Stomach smooth muscle (tissue), 2 donors: Measurements from ENCODE around the gene NT5DC2.

Experiments
- H3K27ac ChIP-seq: one replicate; pipeline ENCODE4 v1.7.0; 2013; ENCODE audit warnings: mild to moderate bottlenecking, low read length, inconsistent platforms
- H3K27me3 ChIP-seq, 2 donors: one replicate each; pipeline ENCODE4 v1.7.0; 2013; ENCODE audit warnings: low read length in 2 of 2; ENCODE audit not compliant: insufficient read depth in 2 of 2, control insufficient read depth in 1 of 2
- H3K36me3 ChIP-seq, 2 donors: one replicate each; pipeline ENCODE4 v1.7.0; 2013; ENCODE audit warnings: low read length in 2 of 2; ENCODE audit not compliant: control insufficient read depth in 2 of 2, insufficient read depth in 2 of 2
- H3K4me1 ChIP-seq: one replicate; pipeline ENCODE4 v1.7.0; 2013; ENCODE audit warnings: low read length; ENCODE audit not compliant: control insufficient read depth, insufficient read depth
- H3K4me3 ChIP-seq, 2 donors: one replicate each; pipeline ENCODE4 v1.7.0; 2013; ENCODE audit warnings: low read length in 2 of 2
- H3K9ac ChIP-seq, 2 donors: one replicate each; pipeline ENCODE4 v1.7.0; 2013; ENCODE audit warnings: low read length in 2 of 2, mild to moderate bottlenecking in 1 of 2
- H3K9me3 ChIP-seq, 2 donors: one replicate each; pipeline ENCODE4 v1.7.0; 2013; ENCODE audit warnings: low read length in 2 of 2; ENCODE audit not compliant: control insufficient read depth in 2 of 2
- donor health status: healthy.
- donor health status: Pancreatic carcinoma.

NT5DC2 gene

DNA sequence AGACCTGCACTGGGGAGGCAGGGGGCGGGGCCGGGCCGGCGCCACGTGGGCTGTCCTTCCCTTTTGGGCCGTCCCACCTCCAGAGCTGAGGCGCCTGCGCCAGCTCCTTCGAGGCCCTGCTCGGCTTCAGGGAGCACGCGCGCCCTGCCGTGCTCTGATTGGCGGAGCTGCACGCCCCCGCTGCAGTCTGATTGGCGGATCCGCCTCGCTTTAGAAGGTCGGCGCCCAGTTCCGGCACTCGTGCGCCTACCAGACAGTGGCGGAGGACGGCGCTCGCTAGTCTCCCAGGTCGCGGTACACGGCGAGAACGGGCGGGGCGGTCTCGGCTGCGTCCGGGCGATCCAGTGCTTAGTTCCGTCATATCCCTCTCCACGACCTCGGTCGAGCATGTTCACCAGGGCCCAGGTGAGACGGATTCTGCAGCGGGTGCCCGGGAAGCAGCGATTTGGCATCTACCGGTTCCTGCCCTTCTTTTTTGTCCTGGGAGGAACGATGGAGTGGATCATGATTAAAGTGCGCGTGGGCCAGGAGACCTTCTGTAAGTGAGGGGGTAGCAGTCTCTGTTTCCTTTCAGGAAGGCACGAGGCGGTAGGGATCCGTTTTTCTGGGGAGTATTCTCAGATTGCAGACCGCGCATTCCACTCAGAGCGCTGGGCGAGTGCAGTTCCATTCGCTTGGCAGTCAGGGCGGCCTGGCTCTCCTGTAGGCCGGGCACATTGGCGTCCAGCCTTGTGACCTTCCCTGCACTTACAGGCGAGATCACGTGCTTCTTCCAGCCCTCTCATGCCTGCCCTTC lies 2.9 kb upstream of the NT5DC2 start, which contains the start of gene UQCC5:
TSS of gene UQCC5 (plus strand) at position 237 of the 796 bp plus-strand sequence. CDS start at position 388, 151 bp downstream.
- Histone ChIP-seq H3K9me3 (no peaks in the 10 kb centered on the region), H3K36me3 (peaks cover 0 to 10% of the 10 kb centered on the region in 2 donors), H3K4me1 (peaks cover 49% of the 10 kb centered on the region), H3K27me3 (no peaks in the 10 kb centered on the region), H3K4me3 (peak within 1 kb of the TSS; percentile 75 to 96), H3K9ac (peak within 1 kb of the TSS; percentile 70 to 93), H3K27ac (peak within 1 kb of the TSS; percentile 88)

DNA sequence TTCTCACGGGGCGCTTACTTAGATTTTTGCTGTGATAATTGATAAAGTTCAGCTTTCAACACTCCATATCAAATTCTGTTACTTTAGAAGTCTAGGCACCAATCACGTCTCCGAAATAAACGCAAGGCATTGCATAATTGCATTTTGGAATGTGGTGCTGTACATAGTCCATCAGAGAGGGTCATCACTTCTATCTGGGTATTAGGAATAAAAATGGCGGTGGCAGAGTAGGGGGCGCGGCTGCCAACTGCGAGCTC lies 2.4 kb upstream of the NT5DC2 start:
- peaks cover 0 to 9% of the 10 kb centered on the region in 2 donors for H3K36me3 ChIP-seq
- no peaks in the 10 kb centered on the region for H3K27me3 ChIP-seq
- H3K4me3 ChIP-seq, result peak overlapping the region; percentile 27 to 31
- no peaks in the 10 kb centered on the region for H3K9me3 ChIP-seq
- no peak overlapping the region for H3K9ac ChIP-seq
- H3K27ac ChIP-seq, result no peak overlapping the region
- H3K4me1 ChIP-seq, result peaks cover 49% of the 10 kb centered on the region

DNA sequence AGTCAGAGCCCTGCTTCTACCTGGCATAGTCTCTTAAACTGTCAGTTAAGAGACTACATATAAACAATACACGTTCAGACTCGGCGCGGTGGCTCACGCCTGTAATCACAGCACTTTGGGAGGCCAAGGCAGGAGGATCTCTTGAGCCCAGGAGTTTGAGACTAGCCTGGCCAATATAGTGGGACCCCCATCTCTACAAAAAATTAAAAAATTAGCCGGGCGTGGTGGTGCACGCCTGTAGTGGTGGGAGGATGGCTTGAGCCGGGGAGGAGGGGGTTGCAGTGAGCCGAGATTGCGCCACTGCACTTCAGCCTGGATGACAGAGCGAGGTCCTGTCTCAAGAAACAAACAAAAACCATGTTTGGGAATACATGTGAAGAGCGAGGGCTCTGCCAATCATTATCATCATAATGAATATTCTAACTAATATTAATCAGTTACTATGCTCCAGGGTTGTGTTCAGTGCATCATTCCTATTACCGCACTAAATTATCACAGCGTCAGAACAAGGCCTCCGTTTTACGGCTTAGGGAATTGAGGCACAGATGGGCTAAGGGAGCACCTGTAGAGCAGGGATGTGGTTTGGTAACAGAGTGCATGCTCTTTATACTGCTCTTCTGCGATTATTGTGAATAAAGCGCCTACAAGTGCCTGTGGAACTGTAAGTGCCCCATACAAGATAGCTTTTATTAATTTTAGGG lies 1.9 kb upstream of the NT5DC2 start:
- peak overlapping the region; percentile 27 to 31 for H3K4me3 ChIP-seq
- no peak overlapping the region for H3K9ac ChIP-seq
- H3K4me1 ChIP-seq, result peaks cover 49% of the 10 kb centered on the region
- no peak overlapping the region for H3K27ac ChIP-seq
- H3K9me3 ChIP-seq, result no peaks in the 10 kb centered on the region
- no peaks in the 10 kb centered on the region for H3K27me3 ChIP-seq
- peaks cover 0 to 4% of the 10 kb centered on the region in 2 donors for H3K36me3 ChIP-seq

DNA sequence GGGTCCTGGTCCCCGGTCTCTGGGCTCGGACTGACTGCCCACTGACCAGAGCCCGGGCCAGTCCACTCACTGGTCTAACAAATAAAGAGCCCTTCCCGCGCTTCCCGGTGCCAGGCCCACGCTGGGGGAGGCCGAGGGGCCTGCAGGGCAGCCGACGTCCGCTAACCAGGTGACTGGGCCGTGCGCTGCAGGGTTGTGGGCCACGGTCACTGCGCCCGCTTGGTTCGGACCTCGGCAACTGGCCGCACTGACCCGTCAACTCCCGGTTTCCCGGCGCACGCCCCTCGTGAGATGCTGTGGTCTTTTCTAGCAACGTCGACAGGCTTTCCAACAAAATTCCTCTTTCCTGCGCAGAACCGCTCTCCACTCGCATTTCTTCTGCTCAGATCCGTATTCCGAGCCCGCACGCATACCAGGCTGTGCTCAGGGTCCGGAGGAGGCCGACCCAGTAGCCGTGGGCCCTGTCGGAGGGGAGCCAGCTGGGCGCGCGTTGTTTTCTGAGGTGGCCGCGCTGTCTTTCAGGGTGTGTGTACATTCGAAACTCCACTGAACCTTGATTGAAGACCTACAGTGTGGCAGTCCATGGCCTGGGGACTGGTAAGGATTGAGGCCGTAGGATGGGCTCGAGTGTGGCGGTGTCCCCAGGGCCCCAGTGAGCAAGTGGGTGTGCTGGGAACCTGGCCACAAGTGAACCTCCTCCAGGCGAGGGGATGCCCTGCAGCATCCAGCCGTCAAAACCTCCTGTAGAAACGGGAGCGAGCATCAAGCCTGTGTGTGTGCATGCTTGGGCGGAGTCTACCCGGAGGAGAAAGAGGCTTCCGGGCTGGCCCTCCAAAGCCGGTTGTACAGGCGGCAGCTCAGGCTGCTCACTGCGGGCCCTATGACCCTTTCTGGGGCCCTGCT lies 875 bp upstream of the NT5DC2 start:
- H3K9ac ChIP-seq, result peak overlapping the region; percentile 30 to 55
- no peaks in the 10 kb centered on the region for H3K27me3 ChIP-seq
- peaks cover 49% of the 10 kb centered on the region for H3K4me1 ChIP-seq
- peak overlapping the region; percentile 41 for H3K27ac ChIP-seq
- no peaks in the 10 kb centered on the region for H3K36me3 ChIP-seq
- peak overlapping the region; percentile 44 to 74 for H3K4me3 ChIP-seq
- H3K9me3 ChIP-seq, result no peaks in the 10 kb centered on the region

DNA sequence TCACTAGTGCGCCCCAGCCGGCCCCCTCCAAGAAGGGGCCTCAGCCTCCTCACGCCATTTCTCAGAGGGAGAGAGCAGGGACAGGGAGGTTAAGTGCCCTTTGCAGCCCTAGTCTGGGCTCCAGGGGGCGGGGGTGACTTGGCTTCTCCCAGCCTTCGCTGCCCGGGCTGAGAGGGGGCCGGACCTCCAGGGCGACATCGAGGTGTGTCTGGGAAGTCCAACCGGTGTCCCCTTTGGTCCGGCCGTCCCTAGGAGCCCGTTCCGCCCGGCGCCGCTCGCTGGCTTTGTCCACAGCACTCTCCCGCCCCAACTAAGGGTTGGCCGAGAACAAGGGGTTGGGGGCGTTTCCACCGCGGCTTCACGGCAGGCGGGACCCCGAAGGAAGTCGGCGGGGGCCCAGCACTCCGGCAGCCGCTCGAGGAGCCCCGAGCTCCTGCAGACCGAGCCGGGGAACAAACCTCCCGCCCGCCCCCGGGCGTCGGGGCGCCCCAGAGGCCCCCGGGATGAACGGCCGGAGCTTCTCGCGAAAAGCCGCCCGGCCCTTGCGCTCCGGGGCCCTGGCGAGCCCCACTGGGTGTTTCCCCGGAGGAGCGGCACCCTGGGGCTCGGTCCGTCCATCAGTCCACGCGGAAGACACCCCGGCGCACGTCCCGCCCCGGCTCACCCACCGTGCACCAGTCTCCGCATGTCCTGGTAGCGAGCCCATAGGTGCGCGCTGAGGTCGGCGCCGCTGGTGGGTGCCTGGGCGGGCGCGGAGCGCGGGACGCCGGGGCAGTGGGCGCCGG lies 627 bp downstream of the NT5DC2 start:
- Histone ChIP-seq H3K4me3 (peak overlapping the region; percentile 5 to 69), H3K36me3 (peaks cover 0 to 2% of the 10 kb centered on the region in 2 donors), H3K4me1 (peaks cover 35% of the 10 kb centered on the region), H3K27ac (no peak overlapping the region), H3K9me3 (no peaks in the 10 kb centered on the region), H3K9ac (no peak overlapping the region), H3K27me3 (no peaks in the 10 kb centered on the region)

DNA sequence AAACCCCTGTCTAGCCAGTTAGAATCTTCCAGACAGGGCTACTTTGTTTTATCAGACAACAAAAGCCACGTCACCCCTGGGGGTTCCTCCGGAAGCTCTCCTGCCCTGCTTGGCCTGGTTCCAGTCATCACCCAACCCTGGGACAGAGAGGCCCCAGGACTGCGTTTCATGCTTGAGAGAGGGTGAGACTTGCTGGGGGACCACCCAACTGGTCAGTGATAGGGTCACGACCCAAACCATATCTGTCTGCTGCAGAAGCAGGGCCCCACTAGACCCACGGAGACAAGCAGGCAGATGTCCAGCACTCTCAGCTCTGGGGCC lies 1.2 kb downstream of the NT5DC2 start:
- peaks cover 0 to 5% of the 10 kb centered on the region in 2 donors for H3K36me3 ChIP-seq
- no peak overlapping the region for H3K9ac ChIP-seq
- peaks cover 30% of the 10 kb centered on the region for H3K4me1 ChIP-seq
- H3K27ac ChIP-seq, result no peak overlapping the region
- H3K9me3 ChIP-seq, result no peaks in the 10 kb centered on the region
- no peaks in the 10 kb centered on the region for H3K27me3 ChIP-seq
- H3K4me3 ChIP-seq, result peak overlapping the region in 1 of 2 donors; percentile 69

DNA sequence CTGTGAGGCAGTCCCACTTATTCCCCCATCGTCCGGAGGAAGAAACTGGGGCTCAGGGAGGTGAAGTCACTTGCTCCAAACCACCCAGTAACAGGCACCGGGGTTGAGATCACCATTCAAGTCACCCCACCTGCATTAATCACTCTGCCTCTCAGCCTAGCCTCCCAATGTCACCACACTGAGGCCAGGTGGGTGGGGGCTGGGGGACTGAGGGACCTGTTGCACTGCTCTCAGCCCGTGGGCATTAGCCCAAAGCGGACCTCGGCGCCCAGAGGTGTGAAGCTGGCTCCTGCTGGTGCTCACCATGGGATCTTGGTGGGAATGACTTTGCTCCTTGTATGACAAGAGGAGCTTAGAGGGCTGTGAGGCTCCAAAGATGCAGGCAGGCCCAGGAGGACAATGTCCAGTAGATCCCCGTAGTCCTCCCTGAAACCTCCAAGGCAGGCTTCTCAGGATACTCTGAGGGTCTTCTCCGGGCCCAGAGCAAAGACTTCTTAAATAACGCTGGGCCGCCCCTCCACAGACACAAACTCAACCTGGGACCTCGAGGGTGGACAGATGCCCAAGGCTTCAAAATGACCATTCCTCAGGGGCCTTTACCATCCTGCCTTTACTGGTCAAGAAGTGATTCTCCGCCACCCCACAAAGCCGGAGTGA lies 1.7 kb downstream of the NT5DC2 start:
- H3K4me1 ChIP-seq, result peaks cover 27% of the 10 kb centered on the region
- H3K4me3 ChIP-seq, result peak overlapping the region in 1 of 2 donors; percentile 69
- H3K36me3 ChIP-seq, result peaks cover 0 to 6% of the 10 kb centered on the region in 2 donors
- H3K27me3 ChIP-seq, result no peaks in the 10 kb centered on the region
- no peak overlapping the region for H3K9ac ChIP-seq
- peak overlapping the region; percentile 24 for H3K27ac ChIP-seq
- no peaks in the 10 kb centered on the region for H3K9me3 ChIP-seq

DNA sequence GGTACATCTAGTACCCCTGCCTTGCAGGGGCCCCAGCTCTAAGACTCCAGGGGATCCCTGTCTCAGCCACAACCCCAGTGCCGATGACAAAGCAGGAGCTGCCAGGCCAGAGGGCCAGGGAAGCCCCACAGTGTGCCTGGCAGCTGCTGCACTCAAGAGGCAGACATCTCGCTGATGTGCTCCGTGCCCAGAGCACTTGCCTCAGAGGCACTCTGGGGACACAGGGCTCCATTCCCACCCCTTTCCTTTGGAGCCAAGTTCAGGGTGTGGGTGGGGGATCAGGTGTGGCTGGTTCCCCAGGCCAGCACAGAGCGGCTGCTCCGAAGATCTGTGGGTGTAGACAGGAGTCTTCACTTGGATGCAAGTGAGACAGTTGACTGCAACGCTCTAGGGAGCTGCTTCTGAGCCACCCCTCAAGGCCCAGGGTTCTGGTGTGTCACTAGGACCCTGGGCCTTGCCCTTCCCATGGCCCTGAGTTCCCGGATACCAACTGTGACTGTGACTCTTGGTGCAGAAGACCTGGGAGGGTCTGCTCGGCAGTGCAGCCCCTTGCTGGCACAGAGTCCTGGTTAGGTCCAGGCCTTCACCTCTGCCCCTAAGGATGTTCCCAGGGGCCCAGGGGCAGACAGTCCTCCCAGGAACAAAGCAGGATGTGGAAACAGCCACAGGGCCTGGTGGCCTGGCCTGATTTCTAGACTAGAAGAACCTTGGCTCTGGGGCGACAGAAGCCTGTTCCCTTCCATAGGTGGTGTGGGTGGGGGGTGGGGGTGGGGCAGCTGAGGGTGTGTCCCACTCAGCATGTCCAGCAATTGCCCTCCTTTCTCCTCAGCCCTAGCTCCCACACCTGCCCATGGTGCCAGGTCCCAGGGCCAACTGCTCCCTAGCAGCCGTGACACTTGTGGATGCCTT lies 2.5 kb downstream of the NT5DC2 start:
- H3K4me1 ChIP-seq, result peaks cover 22% of the 10 kb centered on the region
- H3K27me3 ChIP-seq, result no peaks in the 10 kb centered on the region
- no peak overlapping the region for H3K4me3 ChIP-seq
- H3K9me3 ChIP-seq, result no peaks in the 10 kb centered on the region
- H3K36me3 ChIP-seq, result peaks cover 0 to 6% of the 10 kb centered on the region in 2 donors
- no peak overlapping the region for H3K9ac ChIP-seq
- peak overlapping the region; percentile 24 for H3K27ac ChIP-seq
